Calu3 (cell line): ENCODE results near the gene PPM1H. TPM values are rescaled to one million over a fixed set of nuclear protein-coding genes. Genes with fewer than 3 reads are reported as not detected.

Experiments used
- BruUV-seq: library from RNA; stranded (reverse); fragments of 400-500 nt; replicated peaks from 2 replicates; lab custom pipeline; 2021; lab: Mats Ljungman, UMichigan
- CTCF ChIA-PET: fragments of 300-600 bp; sonication (Branson Sonifier 250); formaldehyde crosslinking; loops from one replicate; lab custom pipeline; 2022; ENCODE audit warnings: antibody characterized with exemption; lab: Charles Lee
- DNase-seq: peaks from one replicate; pipeline ENCODE4 v3.0.0; 2022
- H3K27ac Mint-ChIP-seq: one replicate; pipeline ENCODE4 v1.8.0; 2022; ENCODE audit warnings: mixed read lengths; ENCODE audit not compliant: unreplicated experiment
- H3K27me3 Mint-ChIP-seq: one replicate; pipeline ENCODE4 v1.8.0; 2022; ENCODE audit warnings: mixed read lengths; ENCODE audit not compliant: unreplicated experiment
- H3K36me3 Mint-ChIP-seq: one replicate; pipeline ENCODE4 v1.8.0; 2022; ENCODE audit warnings: mild to moderate bottlenecking, moderate library complexity, mixed read lengths; ENCODE audit not compliant: insufficient read depth, unreplicated experiment
- H3K4me1 Mint-ChIP-seq: one replicate; pipeline ENCODE4 v1.8.0; 2022; ENCODE audit warnings: mild to moderate bottlenecking, low read depth, mixed read lengths; ENCODE audit not compliant: unreplicated experiment
- H3K4me3 Mint-ChIP-seq: one replicate; pipeline ENCODE4 v1.8.0; 2022; ENCODE audit warnings: mild to moderate bottlenecking, low read depth, moderate library complexity, mixed read lengths; ENCODE audit not compliant: unreplicated experiment
- H3K9me3 Mint-ChIP-seq: one replicate; pipeline ENCODE4 v1.8.0; 2022; ENCODE audit warnings: low read depth, mixed read lengths; ENCODE audit not compliant: unreplicated experiment
- intact Hi-C: fragments of 100-400 bp; cut with micrococcal nuclease; formaldehyde crosslinking; loops from one replicate; pipeline ENCODE4 v1.10.0; 2022; ENCODE audit not compliant: unreplicated experiment
- total RNA-seq: library from RNA; stranded (reverse); gene quantifications from 2 replicates; pipeline ENCODE4 v1.2.3, GENCODE V29; 2022
- TF ChIP-seq, protein P1 (sequence below): fragments of 200-600 bp; IDR thresholded peaks from one replicate; pipeline ENCODE4 v1.8.0; 2022; ENCODE audit warnings: antibody characterized with exemption; ENCODE audit not compliant: unreplicated experiment

PPM1H gene
- total RNA-seq, 1 experiment from 2014 or later, result 36.7 TPM

DNA sequence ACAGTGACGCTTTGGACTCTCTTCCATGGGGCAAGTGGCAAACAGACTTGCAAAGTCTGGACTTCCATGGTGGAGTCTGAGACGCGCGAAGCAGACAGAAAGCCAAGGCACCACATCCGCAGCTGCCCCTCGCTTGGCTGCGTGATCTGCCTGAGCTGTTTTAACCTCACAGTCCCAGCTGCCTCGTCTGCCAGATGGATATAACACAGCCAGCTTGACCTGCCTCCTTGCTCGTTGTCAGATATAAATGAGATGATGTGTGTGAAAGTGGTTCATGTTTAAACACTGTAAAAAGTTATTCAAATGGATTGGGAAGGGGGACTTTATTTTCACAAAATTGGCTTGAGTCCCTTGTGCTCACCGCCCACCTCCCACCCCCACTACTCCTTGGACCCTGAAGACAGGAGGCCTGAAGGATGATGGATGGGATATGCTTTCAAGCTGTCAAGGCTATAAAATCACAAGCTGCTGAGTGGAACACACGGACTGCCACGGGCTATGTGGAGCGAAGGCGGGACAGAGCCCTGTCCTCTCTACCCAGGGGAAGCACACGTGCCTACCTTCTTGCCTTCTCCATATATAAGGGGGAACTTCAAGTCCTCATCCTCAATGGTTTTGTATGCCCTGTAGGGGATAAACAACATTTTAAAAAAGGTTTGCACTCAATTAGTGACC is 241.4 kb downstream of the PPM1H start:
- no TSS peak for BruUV-seq
- intact Hi-C loops, result no loop called here
- Mint-ChIP-seq H3K9me3 (no peaks in the 10 kb centered on the region), H3K36me3 (peaks cover 12% of the 10 kb centered on the region), H3K27ac (no peak overlapping the region), H3K4me3 (no peak overlapping the region), H3K4me1 (peaks cover 6% of the 10 kb centered on the region), H3K27me3 (no peaks in the 10 kb centered on the region)
- TF ChIP-seq, protein P1, sequence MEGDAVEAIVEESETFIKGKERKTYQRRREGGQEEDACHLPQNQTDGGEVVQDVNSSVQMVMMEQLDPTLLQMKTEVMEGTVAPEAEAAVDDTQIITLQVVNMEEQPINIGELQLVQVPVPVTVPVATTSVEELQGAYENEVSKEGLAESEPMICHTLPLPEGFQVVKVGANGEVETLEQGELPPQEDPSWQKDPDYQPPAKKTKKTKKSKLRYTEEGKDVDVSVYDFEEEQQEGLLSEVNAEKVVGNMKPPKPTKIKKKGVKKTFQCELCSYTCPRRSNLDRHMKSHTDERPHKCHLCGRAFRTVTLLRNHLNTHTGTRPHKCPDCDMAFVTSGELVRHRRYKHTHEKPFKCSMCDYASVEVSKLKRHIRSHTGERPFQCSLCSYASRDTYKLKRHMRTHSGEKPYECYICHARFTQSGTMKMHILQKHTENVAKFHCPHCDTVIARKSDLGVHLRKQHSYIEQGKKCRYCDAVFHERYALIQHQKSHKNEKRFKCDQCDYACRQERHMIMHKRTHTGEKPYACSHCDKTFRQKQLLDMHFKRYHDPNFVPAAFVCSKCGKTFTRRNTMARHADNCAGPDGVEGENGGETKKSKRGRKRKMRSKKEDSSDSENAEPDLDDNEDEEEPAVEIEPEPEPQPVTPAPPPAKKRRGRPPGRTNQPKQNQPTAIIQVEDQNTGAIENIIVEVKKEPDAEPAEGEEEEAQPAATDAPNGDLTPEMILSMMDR, result no peak
- CTCF ChIA-PET, result no interaction called here
- DNase-seq, result no peak

DNA sequence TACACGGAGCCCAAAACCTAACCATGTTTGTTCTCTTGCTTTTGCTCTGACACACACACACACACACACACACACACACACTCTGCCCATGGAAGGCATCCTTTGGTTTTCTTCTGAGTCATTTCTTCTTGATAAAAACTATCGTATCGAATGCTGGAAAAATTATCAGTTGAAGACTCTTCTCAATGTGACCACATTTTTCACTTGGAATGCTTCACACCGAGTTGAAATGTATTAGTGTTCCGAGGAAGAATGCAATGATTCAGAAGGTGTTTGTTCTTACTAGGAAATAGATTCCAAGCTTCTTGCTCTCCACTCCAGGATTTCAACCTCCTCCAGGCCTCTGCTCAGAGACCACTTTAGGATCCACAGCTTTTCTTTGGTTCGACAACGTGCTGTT is 242.1 kb downstream of the PPM1H start:
- CTCF ChIA-PET, result no interaction called here
- intact Hi-C loops, result no loop called here
- Mint-ChIP-seq H3K36me3 (peaks cover 13% of the 10 kb centered on the region), H3K27me3 (no peaks in the 10 kb centered on the region), H3K27ac (no peak overlapping the region), H3K4me1 (peaks cover 6% of the 10 kb centered on the region), H3K9me3 (no peaks in the 10 kb centered on the region), H3K4me3 (no peak overlapping the region)
- TF ChIP-seq, protein P1, result no peak
- no peak for DNase-seq
- no TSS peak for BruUV-seq

DNA sequence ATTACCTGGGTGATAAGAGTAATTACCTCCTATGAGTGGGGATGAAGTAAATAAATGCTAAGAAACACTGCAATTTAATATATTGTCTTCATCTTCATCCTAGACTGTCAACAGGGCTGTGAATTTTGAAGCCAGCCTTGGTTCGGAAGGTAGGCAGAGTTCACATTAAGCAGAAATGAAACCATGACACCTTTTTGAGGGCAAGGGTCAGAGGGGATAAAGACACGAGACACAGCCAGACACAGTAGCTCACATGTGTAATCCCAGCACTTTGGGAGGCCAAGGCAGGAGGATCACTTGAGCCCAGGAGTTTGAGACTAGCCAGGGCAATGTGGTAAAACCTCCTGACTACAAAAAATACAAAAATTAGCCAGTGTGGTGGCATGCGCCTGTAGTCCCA is 243.6 kb downstream of the PPM1H start:
- BruUV-seq, result no TSS peak
- CTCF ChIA-PET, result interaction anchor here (0.5 to 0.7 kb wide), 2 partner anchors 52 to 1178 kb away, joined by 3 to 4 read pairs; no protein-coding TSS in a partner anchor
- Mint-ChIP-seq H3K27me3 (no peaks in the 10 kb centered on the region), H3K36me3 (peaks cover 13% of the 10 kb centered on the region), H3K4me1 (peaks cover 6% of the 10 kb centered on the region), H3K9me3 (no peaks in the 10 kb centered on the region), H3K4me3 (no peak overlapping the region), H3K27ac (no peak overlapping the region)
- TF ChIP-seq, protein P1, result no peak
- no peak for DNase-seq
- intact Hi-C loops, result no loop called here

DNA sequence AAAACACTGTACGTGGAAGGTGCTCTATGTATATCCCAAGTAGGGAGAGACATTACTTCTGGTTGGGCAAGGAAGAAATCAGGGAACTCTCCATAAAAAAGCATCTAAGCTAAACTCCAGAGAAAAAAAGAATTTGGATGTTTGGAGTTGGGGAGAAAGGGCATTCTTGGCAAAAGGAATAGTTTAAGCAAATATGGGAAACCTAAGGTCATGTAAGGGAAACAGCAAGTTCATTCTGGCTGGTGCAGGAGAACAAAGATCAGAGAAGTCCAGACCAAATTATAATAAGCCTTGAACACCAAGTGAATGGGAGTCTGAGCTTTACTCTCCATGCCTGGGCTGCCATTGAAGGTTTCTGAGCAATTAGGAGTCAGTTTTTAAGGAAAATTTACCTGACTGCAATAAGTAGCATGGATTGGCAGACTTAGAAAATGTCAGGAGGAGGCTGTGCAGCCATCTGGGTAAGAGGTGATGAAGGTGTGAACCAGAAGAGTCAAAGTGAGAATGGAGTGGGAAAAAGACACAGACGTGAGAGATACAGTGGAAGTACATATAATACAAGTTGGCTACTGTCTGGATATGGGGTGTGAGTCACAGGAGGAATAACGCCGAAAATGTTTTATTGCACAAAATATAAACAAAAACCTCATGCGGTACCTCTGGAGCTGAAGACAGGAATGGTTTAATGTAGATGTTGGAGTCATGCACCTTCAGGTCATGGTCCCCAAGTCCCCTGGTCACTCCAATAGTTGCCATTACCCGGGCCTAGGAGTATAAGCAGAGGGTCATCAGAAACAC is 245.7 kb downstream of the PPM1H start:
- no peak overlapping the region for H3K27ac Mint-ChIP-seq
- CTCF ChIA-PET, result no interaction called here
- BruUV-seq, result no TSS peak
- TF ChIP-seq, protein P1, result no peak
- no peaks in the 10 kb centered on the region for H3K4me1 Mint-ChIP-seq
- no peaks in the 10 kb centered on the region for H3K9me3 Mint-ChIP-seq
- H3K27me3 Mint-ChIP-seq, result no peaks in the 10 kb centered on the region
- intact Hi-C loops, result no loop called here
- no peak overlapping the region for H3K4me3 Mint-ChIP-seq
- peaks cover 13% of the 10 kb centered on the region for H3K36me3 Mint-ChIP-seq
- no peak for DNase-seq
